ENCODE data around the gene MED12.
A peak's percentile ranks its signal among the peaks of the same experiment; 100 is the strongest.

Gene MED12

DNA sequence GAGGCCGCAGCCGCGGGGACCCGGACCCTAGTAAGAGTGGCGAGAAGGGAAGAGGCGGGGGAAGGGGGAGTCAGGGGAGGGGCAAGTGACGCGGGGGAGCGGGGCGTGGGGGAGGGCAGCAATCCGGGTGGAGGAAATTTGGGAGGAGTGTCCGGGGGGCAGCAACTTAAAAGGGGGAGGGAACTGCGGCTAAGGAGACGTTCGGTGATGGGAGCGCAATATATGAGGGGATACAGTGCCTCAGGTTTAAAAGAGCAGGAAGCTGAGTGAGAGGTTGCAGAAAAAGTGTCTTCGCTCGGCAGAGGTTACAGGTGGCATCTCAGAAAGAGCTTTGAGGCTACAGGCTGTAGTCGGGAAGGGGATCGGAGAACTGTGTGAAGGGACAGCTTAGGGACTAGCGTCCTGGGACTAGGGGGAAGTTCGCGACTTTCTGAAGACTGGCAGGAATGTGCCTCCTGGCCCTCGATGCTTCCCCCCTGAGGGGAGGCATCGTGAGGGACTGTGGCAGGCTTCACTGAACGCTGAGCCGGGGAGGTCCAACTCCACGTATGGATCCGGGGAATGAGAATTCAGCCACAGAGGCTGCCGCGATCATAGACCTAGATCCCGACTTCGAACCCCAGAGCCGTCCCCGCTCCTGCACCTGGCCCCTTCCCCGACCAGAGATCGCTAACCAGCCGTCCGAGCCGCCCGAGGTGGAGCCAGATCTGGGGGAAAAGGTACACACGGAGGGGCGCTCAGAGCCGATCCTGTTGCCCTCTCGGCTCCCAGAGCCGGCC lies 22.2 kb upstream of the MED12 start (continued):
- TF ChIP-seq ZBTB8A (tag by site-specific recombination; IDR thresholded peaks at IDR 0.05) (no peak), SALL2 (tag by site-specific recombination; IDR thresholded peaks at IDR 0.05; ENCODE audit: borderline replicate concordance) (no peak), IKZF3 (tag by site-specific recombination; IDR thresholded peaks at IDR 0.05) (no peak), REST (tag by site-specific recombination; IDR thresholded peaks at IDR 0.05) (no peak), ZBTB26 (tag by site-specific recombination; optimal IDR thresholded peaks at IDR 0.05) (peak; percentile 6), ZBTB20 (tag by site-specific recombination; IDR thresholded peaks at IDR 0.05) (peak; percentile 73), ZNF292 (tag by site-specific recombination; IDR thresholded peaks at IDR 0.05; ENCODE audit: borderline replicate concordance, low read depth) (no peak), ZNF621 (tag by site-specific recombination; IDR thresholded peaks at IDR 0.05) (no peak), ZNF426 (tag by site-specific recombination; IDR thresholded peaks at IDR 0.05) (no peak), HOXD13 (CRISPR knock-in tag; IDR thresholded peaks at IDR 0.05; ENCODE audit: borderline replicate concordance) (no peak), KLF9 (tag by site-specific recombination; IDR thresholded peaks at IDR 0.05; ENCODE audit: low read depth) (peak; percentile 59; the same call in 1 of the 2 replicates), GFI1B (tag by site-specific recombination; IDR thresholded peaks at IDR 0.05) (no peak), FEZF1 (tag by site-specific recombination; IDR thresholded peaks at IDR 0.05) (no peak), ZNF830 (tag by site-specific recombination; IDR thresholded peaks at IDR 0.05; ENCODE audit: low read depth) (no peak), ZBTB21 (tag by site-specific recombination; IDR thresholded peaks at IDR 0.05) (no peak), ZNF335 (tag by site-specific recombination; conservative IDR thresholded peaks at IDR 0.05) (no peak; the same call in 1 of the 2 replicates), ZNF114 (tag by site-specific recombination; IDR thresholded peaks at IDR 0.05) (no peak), ZNF544 (tag by site-specific recombination; IDR thresholded peaks at IDR 0.05) (no peak), ZNF670 (tag by site-specific recombination; IDR thresholded peaks at IDR 0.05; ENCODE audit: low read depth) (no peak), ZNF561 (tag by site-specific recombination; IDR thresholded peaks at IDR 0.05; ENCODE audit: borderline replicate concordance) (no peak), ZNF362 (tag by site-specific recombination; IDR thresholded peaks at IDR 0.05) (no peak), KLF16 (tag by site-specific recombination; IDR thresholded peaks at IDR 0.05) (peak; percentile 57; the same call in 1 of the 2 replicates), MZF1 (tag by site-specific recombination; IDR thresholded peaks at IDR 0.05; ENCODE audit: borderline replicate concordance) (peak; percentile 89)
- TF ChIP-seq, protein P1, sequence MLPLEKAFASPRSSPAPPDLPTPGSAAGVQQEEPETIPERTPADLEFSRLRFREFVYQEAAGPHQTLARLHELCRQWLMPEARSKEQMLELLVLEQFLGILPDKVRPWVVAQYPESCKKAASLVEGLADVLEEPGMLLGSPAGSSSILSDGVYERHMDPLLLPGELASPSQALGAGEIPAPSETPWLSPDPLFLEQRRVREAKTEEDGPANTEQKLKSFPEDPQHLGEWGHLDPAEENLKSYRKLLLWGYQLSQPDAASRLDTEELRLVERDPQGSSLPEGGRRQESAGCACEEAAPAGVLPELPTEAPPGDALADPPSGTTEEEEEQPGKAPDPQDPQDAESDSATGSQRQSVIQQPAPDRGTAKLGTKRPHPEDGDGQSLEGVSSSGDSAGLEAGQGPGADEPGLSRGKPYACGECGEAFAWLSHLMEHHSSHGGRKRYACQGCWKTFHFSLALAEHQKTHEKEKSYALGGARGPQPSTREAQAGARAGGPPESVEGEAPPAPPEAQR (tag by site-specific recombination; IDR thresholded peaks at IDR 0.05): no peak
- TF ChIP-seq, protein P2, sequence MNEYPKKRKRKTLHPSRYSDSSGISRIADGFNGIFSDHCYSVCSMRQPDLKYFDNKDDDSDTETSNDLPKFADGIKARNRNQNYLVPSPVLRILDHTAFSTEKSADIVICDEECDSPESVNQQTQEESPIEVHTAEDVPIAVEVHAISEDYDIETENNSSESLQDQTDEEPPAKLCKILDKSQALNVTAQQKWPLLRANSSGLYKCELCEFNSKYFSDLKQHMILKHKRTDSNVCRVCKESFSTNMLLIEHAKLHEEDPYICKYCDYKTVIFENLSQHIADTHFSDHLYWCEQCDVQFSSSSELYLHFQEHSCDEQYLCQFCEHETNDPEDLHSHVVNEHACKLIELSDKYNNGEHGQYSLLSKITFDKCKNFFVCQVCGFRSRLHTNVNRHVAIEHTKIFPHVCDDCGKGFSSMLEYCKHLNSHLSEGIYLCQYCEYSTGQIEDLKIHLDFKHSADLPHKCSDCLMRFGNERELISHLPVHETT (tag by site-specific recombination; IDR thresholded peaks at IDR 0.05): no peak
- TF ChIP-seq, protein P3, sequence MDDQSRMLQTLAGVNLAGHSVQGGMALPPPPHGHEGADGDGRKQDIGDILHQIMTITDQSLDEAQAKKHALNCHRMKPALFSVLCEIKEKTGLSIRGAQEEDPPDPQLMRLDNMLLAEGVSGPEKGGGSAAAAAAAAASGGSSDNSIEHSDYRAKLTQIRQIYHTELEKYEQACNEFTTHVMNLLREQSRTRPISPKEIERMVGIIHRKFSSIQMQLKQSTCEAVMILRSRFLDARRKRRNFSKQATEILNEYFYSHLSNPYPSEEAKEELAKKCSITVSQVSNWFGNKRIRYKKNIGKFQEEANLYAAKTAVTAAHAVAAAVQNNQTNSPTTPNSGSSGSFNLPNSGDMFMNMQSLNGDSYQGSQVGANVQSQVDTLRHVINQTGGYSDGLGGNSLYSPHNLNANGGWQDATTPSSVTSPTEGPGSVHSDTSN (CRISPR knock-in tag; IDR thresholded peaks at IDR 0.05): no peak
- TF ChIP-seq, protein P4, sequence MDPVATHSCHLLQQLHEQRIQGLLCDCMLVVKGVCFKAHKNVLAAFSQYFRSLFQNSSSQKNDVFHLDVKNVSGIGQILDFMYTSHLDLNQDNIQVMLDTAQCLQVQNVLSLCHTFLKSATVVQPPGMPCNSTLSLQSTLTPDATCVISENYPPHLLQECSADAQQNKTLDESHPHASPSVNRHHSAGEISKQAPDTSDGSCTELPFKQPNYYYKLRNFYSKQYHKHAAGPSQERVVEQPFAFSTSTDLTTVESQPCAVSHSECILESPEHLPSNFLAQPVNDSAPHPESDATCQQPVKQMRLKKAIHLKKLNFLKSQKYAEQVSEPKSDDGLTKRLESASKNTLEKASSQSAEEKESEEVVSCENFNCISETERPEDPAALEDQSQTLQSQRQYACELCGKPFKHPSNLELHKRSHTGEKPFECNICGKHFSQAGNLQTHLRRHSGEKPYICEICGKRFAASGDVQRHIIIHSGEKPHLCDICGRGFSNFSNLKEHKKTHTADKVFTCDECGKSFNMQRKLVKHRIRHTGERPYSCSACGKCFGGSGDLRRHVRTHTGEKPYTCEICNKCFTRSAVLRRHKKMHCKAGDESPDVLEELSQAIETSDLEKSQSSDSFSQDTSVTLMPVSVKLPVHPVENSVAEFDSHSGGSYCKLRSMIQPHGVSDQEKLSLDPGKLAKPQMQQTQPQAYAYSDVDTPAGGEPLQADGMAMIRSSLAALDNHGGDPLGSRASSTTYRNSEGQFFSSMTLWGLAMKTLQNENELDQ (tag by site-specific recombination; IDR thresholded peaks at IDR 0.05; ENCODE audit: low read depth): no peak
